CD14-positive monocyte (primary cell): ENCODE measurements around the gene HM13. TPM values are rescaled to one million over a fixed set of nuclear protein-coding genes. Genes with fewer than 3 reads are reported as not detected.
A peak's percentile ranks its signal among the peaks of the same experiment; 100 is the strongest.

Source experiments
- DNase-seq, 3 donors: peaks; one replicate each; pipeline ENCODE4 v3.0.0-alpha.2; 2011 to 2022
- H2AFZ ChIP-seq: 2 replicates; pipeline ENCODE4 v1.6.0; 2012; ENCODE audit warnings: mild to moderate bottlenecking, low read depth, low read length, inconsistent platforms; ENCODE audit not compliant: insufficient read depth, poor library complexity, severe bottlenecking
- H3K27ac ChIP-seq, 2 donors: 1 replicate in 1 of 2; 2 replicates in 1 of 2; pipeline ENCODE4 v1.5.1; 2012 to 2013; ENCODE audit warnings: low read length in 2 of 2, control low read depth in 1 of 2, inconsistent platforms in 1 of 2, low read depth in 1 of 2, mild to moderate bottlenecking in 1 of 2
- H3K27me3 ChIP-seq, 2 donors: one replicate each; pipeline versions ENCODE4 v1.6.0 to v1.6.1; 2011 to 2013; ENCODE audit warnings: low read length in 2 of 2; ENCODE audit not compliant: control insufficient read depth in 2 of 2, insufficient read depth in 2 of 2
- H3K36me3 ChIP-seq, 2 donors: replicated peaks in 1 of 2; 1 replicate in 1 of 2; 2 replicates in 1 of 2; pipeline versions ENCODE4 v1.5.1 to v1.6.1; 2012 to 2013; ENCODE audit warnings: low read length in 2 of 2, control low read depth in 1 of 2, inconsistent platforms in 1 of 2, mild to moderate bottlenecking in 1 of 2; ENCODE audit not compliant: insufficient read depth in 2 of 2, control insufficient read depth in 1 of 2
- H3K4me1 ChIP-seq, 2 donors: 1 replicate in 1 of 2; 2 replicates in 1 of 2; pipeline versions ENCODE4 v1.5.1 to v1.6.1; 2012 to 2013; ENCODE audit warnings: low read length in 2 of 2, control low read depth in 1 of 2, inconsistent platforms in 1 of 2, mild to moderate bottlenecking in 1 of 2, moderate library complexity in 1 of 2; ENCODE audit not compliant: insufficient read depth in 2 of 2, control insufficient read depth in 1 of 2
- H3K4me2 ChIP-seq: replicated peaks from 2 replicates; pipeline ENCODE3; 2012; ENCODE audit warnings: low read length, moderate library complexity, mild to moderate bottlenecking; ENCODE audit not compliant: poor library complexity, severe bottlenecking; ENCODE audit errors: extremely low read depth
- H3K4me3 ChIP-seq, 3 experiments: fragments of 200-600 bp in 1 of 3; sonication (generic) in 1 of 3; replicated peaks in 1 of 3; 1 replicate in 2 of 3; 2 replicates in 1 of 3; pipeline ENCODE4 v1.5.1; 2011 to 2013; ENCODE audit warnings: low read length in 3 of 3, mild to moderate bottlenecking in 3 of 3, control low read depth in 2 of 3, low read depth in 2 of 3, inconsistent platforms in 1 of 3, moderate library complexity in 1 of 3
- H3K79me2 ChIP-seq: 2 replicates; pipeline ENCODE4 v1.6.0; 2012; ENCODE audit warnings: mild to moderate bottlenecking, control low read depth, inconsistent platforms, low read length, moderate library complexity; ENCODE audit not compliant: insufficient read depth
- H3K9ac ChIP-seq: 2 replicates; pipeline ENCODE4 v1.6.0; 2017; ENCODE audit warnings: low read length, mild to moderate bottlenecking; ENCODE audit not compliant: insufficient read depth, poor library complexity, severe bottlenecking
- H3K9me3 ChIP-seq, 2 donors: replicated peaks in 1 of 2; 1 replicate in 1 of 2; 2 replicates in 1 of 2; pipeline versions ENCODE4 v1.5.1 to v1.6.1; 2012 to 2013; ENCODE audit warnings: low read length in 2 of 2, control low read depth in 1 of 2; ENCODE audit not compliant: control insufficient read depth in 1 of 2, insufficient read depth in 1 of 2
- H4K20me1 ChIP-seq: 2 replicates; pipeline ENCODE4 v1.6.0; 2012; ENCODE audit warnings: mild to moderate bottlenecking, low read length, control low read depth, moderate library complexity; ENCODE audit not compliant: insufficient read depth
- H3K27ac Mint-ChIP-seq, 7 donors: one replicate each; pipeline ENCODE4 v1.8.0; 2020; ENCODE audit warnings: mild to moderate bottlenecking in 7 of 7, mixed read lengths in 7 of 7, moderate library complexity in 6 of 7, inconsistent platforms in 2 of 7
- H3K27me3 Mint-ChIP-seq, 3 donors: one replicate each; pipeline ENCODE4 v1.8.0; 2021 to 2022; ENCODE audit warnings: low read depth in 3 of 3, mild to moderate bottlenecking in 3 of 3, mixed read lengths in 3 of 3, moderate library complexity in 3 of 3, inconsistent platforms in 1 of 3
- H3K36me3 Mint-ChIP-seq, 2 donors: one replicate each; pipeline ENCODE4 v1.8.0; 2020; ENCODE audit warnings: mixed read lengths in 2 of 2, inconsistent platforms in 1 of 2, mild to moderate bottlenecking in 1 of 2
- H3K4me1 Mint-ChIP-seq: one replicate; pipeline ENCODE4 v1.8.0; 2020; ENCODE audit warnings: mild to moderate bottlenecking, mixed read lengths
- H3K4me3 Mint-ChIP-seq, 2 donors: one replicate each; pipeline ENCODE4 v1.8.0; 2020; ENCODE audit warnings: mild to moderate bottlenecking in 2 of 2, mixed read lengths in 2 of 2, moderate library complexity in 1 of 2
- H3K9me3 Mint-ChIP-seq, 7 donors: one replicate each; pipeline ENCODE4 v1.8.0; 2020 to 2022; ENCODE audit warnings: mixed read lengths in 7 of 7, mild to moderate bottlenecking in 6 of 7, moderate library complexity in 6 of 7, inconsistent platforms in 2 of 7
- WGBS: methylation state at CpG from one replicate; pipeline ENCODE4 v1.1.5; 2013; ENCODE audit warnings: missing lambda C conversion rate; ENCODE audit not compliant: insufficient coverage; 5-methylcytosine and 5-hydroxymethylcytosine counted together
- intact Hi-C, 2 donors: fragments of 100-400 bp; cut with micrococcal nuclease; formaldehyde crosslinking; loops; one replicate each; pipeline versions ENCODE4 v1.15.0 to v1.15.1; 2023
- polyA plus RNA-seq, 3 donors: library from polyadenylated mRNA; depleted of rRNA in 1 of 3; unstranded in 2 of 3; stranded (reverse) in 1 of 3; fragments of 300-500 nt in 2 of 3; fragments of >200 nt in 1 of 3; fragmentation: Illumina TruSeq in 2 of 3; gene quantifications; 1 replicate in 2 of 3; 2 replicates in 1 of 3; pipeline ENCODE4 v1.2.3, GENCODE V29; 2012 to 2021
- TF ChIP-seq, protein P1 (sequence below): fragments of 200-600 bp; IDR thresholded peaks from one replicate; pipeline ENCODE4 v1.8.0; 2022; ENCODE audit warnings: antibody characterized with exemption, mild to moderate bottlenecking

HM13 gene
- polyA plus RNA-seq, 3 donors, result 199 to 329 (median 320) TPM

GRCh38 chr20:31594558-31595379 is 80.5 kb downstream of the HM13 start:
- no peak for DNase-seq
- 98% methylated on average over 8 of the region's 11 CpGs for WGBS
- TF ChIP-seq, protein P1, sequence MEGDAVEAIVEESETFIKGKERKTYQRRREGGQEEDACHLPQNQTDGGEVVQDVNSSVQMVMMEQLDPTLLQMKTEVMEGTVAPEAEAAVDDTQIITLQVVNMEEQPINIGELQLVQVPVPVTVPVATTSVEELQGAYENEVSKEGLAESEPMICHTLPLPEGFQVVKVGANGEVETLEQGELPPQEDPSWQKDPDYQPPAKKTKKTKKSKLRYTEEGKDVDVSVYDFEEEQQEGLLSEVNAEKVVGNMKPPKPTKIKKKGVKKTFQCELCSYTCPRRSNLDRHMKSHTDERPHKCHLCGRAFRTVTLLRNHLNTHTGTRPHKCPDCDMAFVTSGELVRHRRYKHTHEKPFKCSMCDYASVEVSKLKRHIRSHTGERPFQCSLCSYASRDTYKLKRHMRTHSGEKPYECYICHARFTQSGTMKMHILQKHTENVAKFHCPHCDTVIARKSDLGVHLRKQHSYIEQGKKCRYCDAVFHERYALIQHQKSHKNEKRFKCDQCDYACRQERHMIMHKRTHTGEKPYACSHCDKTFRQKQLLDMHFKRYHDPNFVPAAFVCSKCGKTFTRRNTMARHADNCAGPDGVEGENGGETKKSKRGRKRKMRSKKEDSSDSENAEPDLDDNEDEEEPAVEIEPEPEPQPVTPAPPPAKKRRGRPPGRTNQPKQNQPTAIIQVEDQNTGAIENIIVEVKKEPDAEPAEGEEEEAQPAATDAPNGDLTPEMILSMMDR, result no peak
- Mint-ChIP-seq H3K4me3 (no peak overlapping the region), H3K27me3 (peaks cover 2 to 6% (median 4%) of the 10 kb centered on the region in 3 donors), H3K4me1 (peaks cover 7% of the 10 kb centered on the region), H3K36me3 (no peaks in the 10 kb centered on the region), H3K9me3 (peaks cover 0 to 4% (median 0%) of the 10 kb centered on the region in 7 donors), H3K27ac (peak overlapping the region in 1 of 7 donors; percentile 2)
- Histone ChIP-seq H3K27ac (no peak overlapping the region), H3K9me3 (no peaks in the 10 kb centered on the region), H3K4me1 (no peaks in the 10 kb centered on the region), H3K4me3 (no peak overlapping the region), H3K36me3 (no peaks in the 10 kb centered on the region), H3K79me2 (no peaks in the 10 kb centered on the region), H4K20me1 (no peaks in the 10 kb centered on the region), H3K4me2 (no peak overlapping the region), H3K27me3 (no peaks in the 10 kb centered on the region), H2AFZ (no peak overlapping the region), H3K9ac (no peak overlapping the region)
- intact Hi-C loops, result no loop called here

- Histone ChIP-seq H4K20me1 (no peaks in the 10 kb centered on the region), H3K9me3 (no peaks in the 10 kb centered on the region), H3K27me3 (no peaks in the 10 kb centered on the region), H3K4me1 (no peaks in the 10 kb centered on the region), H3K36me3 (no peaks in the 10 kb centered on the region), H3K4me2 (no peak overlapping the region), H3K4me3 (no peak overlapping the region), H2AFZ (no peak overlapping the region), H3K9ac (no peak overlapping the region), H3K79me2 (no peaks in the 10 kb centered on the region), H3K27ac (no peak overlapping the region)
- no peak overlapping the region for H3K4me3 Mint-ChIP-seq
- H3K4me1 Mint-ChIP-seq, result peaks cover 7% of the 10 kb centered on the region
- no peak overlapping the region for H3K27ac Mint-ChIP-seq
- WGBS, result 73% methylated on average over 2 of the region's 3 CpGs
- peaks cover 2 to 4% (median 3%) of the 10 kb centered on the region in 3 donors for H3K27me3 Mint-ChIP-seq
- no peaks in the 10 kb centered on the region for H3K36me3 Mint-ChIP-seq
- intact Hi-C loops, result no loop called here
- DNase-seq, result no peak
- peaks cover 0 to 4% (median 0%) of the 10 kb centered on the region in 7 donors for H3K9me3 Mint-ChIP-seq
- TF ChIP-seq, protein P1, result no peak
Observed at GRCh38 chr20:31595380-31595653, 81.1 kb downstream of the HM13 start.
